Natural killer cell (primary cell): ENCODE measurements around the gene ARID4B. TPM values are rescaled to one million over a fixed set of nuclear protein-coding genes. Genes with fewer than 3 reads are reported as not detected.
A peak's percentile ranks its signal among the peaks of the same experiment; 100 is the strongest.

Experiments used
- ATAC-seq, 3 donors: fragments of 150-1000 bp in 2 of 3; fragments of 200-7000 bp in 1 of 3; cut with Tn5 transposase; 1 replicate in 1 of 3; 2 replicates in 2 of 3; pipeline ENCODE4 v1.10.0; 2021; ENCODE audit warnings: mild to moderate bottlenecking in 2 of 3, moderate library complexity in 2 of 3
- DNase-seq, 2 donors: peaks; one replicate each; pipeline versions ENCODE4 v3.0.0 to v3.0.0-alpha.2; 2013 to 2021; ENCODE audit warnings: mixed read lengths in 1 of 2
- H3K27ac ChIP-seq: one replicate; pipeline ENCODE4 v1.5.1; 2013; ENCODE audit warnings: mild to moderate bottlenecking, low read length
- H3K27me3 ChIP-seq: one replicate; pipeline ENCODE4 v1.6.1; 2013; ENCODE audit warnings: low read length; ENCODE audit not compliant: control insufficient read depth, insufficient read depth
- H3K36me3 ChIP-seq: one replicate; pipeline ENCODE4 v1.6.1; 2013; ENCODE audit warnings: low read length; ENCODE audit not compliant: control insufficient read depth, insufficient read depth
- H3K4me1 ChIP-seq: one replicate; pipeline ENCODE4 v1.6.1; 2013; ENCODE audit warnings: low read length; ENCODE audit not compliant: control insufficient read depth, insufficient read depth
- H3K4me3 ChIP-seq: one replicate; pipeline ENCODE4 v1.5.1; 2013; ENCODE audit warnings: low read length
- H3K9me3 ChIP-seq: one replicate; pipeline ENCODE4 v1.6.1; 2013; ENCODE audit warnings: low read length; ENCODE audit not compliant: control insufficient read depth, insufficient read depth
- H3K27ac Mint-ChIP-seq, 2 donors: one replicate each; pipeline ENCODE4 v1.8.0; 2022; ENCODE audit warnings: mild to moderate bottlenecking in 2 of 2, mixed read lengths in 2 of 2, moderate library complexity in 1 of 2
- H3K27me3 Mint-ChIP-seq, 2 donors: one replicate each; pipeline ENCODE4 v1.8.0; 2022; ENCODE audit warnings: low read depth in 2 of 2, mixed read lengths in 2 of 2
- H3K36me3 Mint-ChIP-seq: one replicate; pipeline ENCODE4 v1.8.0; 2022; ENCODE audit warnings: mixed read lengths
- H3K4me1 Mint-ChIP-seq, 2 donors: one replicate each; pipeline ENCODE4 v1.8.0; 2022; ENCODE audit warnings: mixed read lengths in 2 of 2
- H3K4me3 Mint-ChIP-seq: one replicate; pipeline ENCODE4 v1.8.0; 2022; ENCODE audit warnings: mild to moderate bottlenecking, moderate library complexity, mixed read lengths
- H3K9me3 Mint-ChIP-seq, 2 donors: one replicate each; pipeline ENCODE4 v1.8.0; 2022; ENCODE audit warnings: mixed read lengths in 2 of 2
- WGBS: methylation state at CpG from one replicate; pipeline ENCODE4 v1.1.7; 2013; ENCODE audit warnings: missing lambda C conversion rate; ENCODE audit not compliant: insufficient coverage; 5-methylcytosine and 5-hydroxymethylcytosine counted together
- intact Hi-C: fragments of 100-400 bp; cut with micrococcal nuclease; formaldehyde crosslinking; loops from one replicate; pipeline ENCODE4 v1.14.2; 2022
- total RNA-seq, 4 donors: library from RNA; stranded (reverse); fragments of 120-200 nt in 1 of 4; gene quantifications; one replicate each; pipeline versions ENCODE4 v1.2.3 to v1.2.4, GENCODE V29; 2013 to 2022
- TF ChIP-seq, protein P1 (sequence below): fragments of 200-600 bp; IDR thresholded peaks from one replicate; pipeline ENCODE4 v1.8.0; 2022; ENCODE audit warnings: antibody characterized with exemption

The ARID4B gene
- total RNA-seq, 3 donors from 2014 or later (not counting 1 experiment from before 2014, with no cell fraction given) = 161 to 189 (median 178) TPM

DNA sequence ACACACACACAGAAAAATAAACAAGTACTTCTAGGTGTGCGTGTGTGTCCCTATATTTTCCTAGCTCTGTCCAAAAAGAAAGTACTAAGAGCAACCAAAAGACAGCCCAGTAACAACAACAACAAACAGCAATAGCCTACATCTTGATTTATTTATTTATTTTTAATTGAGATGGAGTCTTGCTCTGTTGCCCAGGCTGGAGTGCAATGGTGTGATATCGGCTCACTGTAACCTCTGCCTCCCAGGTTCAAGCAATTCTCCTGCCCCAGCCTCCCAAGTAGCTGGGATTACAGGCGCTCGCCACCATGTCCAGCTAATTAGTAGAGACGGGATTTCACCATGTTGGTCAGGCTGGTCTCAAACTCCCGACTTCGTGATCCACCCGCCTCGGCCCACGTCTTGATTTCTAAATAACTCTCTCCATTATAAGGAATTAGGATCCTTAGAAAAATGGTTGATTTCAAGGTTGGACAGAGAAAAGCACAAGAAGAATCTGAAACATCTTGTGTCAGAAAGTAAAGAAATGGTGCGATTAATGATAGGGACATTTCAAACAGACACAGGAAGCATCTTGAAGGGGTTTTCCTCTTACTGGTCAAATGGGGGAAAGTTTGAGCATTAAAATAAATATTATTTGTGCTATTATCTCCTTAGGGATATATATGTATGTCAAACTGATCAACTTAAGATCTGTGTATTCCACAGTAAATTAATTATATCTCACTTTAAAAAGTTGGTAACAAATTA lies 59.4 kb downstream of the ARID4B start:
- DNase-seq (no peak), ATAC-seq (no peak)
- Histone ChIP-seq H3K27ac (no peak overlapping the region), H3K4me1 (peaks cover 32% of the 10 kb centered on the region), H3K4me3 (no peak overlapping the region), H3K9me3 (no peaks in the 10 kb centered on the region), H3K27me3 (no peaks in the 10 kb centered on the region), H3K36me3 (no peaks in the 10 kb centered on the region)
- TF ChIP-seq, protein P1, sequence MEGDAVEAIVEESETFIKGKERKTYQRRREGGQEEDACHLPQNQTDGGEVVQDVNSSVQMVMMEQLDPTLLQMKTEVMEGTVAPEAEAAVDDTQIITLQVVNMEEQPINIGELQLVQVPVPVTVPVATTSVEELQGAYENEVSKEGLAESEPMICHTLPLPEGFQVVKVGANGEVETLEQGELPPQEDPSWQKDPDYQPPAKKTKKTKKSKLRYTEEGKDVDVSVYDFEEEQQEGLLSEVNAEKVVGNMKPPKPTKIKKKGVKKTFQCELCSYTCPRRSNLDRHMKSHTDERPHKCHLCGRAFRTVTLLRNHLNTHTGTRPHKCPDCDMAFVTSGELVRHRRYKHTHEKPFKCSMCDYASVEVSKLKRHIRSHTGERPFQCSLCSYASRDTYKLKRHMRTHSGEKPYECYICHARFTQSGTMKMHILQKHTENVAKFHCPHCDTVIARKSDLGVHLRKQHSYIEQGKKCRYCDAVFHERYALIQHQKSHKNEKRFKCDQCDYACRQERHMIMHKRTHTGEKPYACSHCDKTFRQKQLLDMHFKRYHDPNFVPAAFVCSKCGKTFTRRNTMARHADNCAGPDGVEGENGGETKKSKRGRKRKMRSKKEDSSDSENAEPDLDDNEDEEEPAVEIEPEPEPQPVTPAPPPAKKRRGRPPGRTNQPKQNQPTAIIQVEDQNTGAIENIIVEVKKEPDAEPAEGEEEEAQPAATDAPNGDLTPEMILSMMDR = no peak
- no peaks in the 10 kb centered on the region for H3K9me3 Mint-ChIP-seq
- no peaks in the 10 kb centered on the region for H3K36me3 Mint-ChIP-seq
- intact Hi-C loops = no loop called here
- 89% methylated on average over 6 of the region's 11 CpGs for WGBS
- peaks cover 66 to 81% of the 10 kb centered on the region in 2 donors for H3K4me1 Mint-ChIP-seq
- peak overlapping the region; percentile 35 to 67 for H3K27ac Mint-ChIP-seq
- H3K4me3 Mint-ChIP-seq = no peak overlapping the region
- no peaks in the 10 kb centered on the region for H3K27me3 Mint-ChIP-seq

DNA sequence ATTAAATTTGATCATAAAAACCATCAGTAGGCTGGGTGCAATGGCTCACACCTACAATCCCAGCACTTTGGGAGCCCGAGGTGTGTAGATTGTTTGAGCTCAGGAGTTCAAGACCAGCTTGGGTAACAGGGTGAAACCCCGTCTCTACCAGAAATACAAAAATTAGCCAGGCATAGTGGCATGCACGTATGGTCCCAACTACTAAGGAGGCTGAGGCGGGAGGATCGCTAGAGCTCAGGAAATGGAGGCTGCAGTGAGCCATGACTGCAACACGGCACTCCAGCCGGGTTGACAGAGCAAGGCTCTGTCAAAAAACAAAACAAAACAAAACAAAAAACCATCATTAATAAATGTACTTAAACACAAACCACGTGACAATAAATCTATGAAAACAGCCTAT lies 61.0 kb downstream of the ARID4B start:
- Histone ChIP-seq H3K4me3 (no peak overlapping the region), H3K27ac (no peak overlapping the region), H3K4me1 (peaks cover 36% of the 10 kb centered on the region), H3K36me3 (no peaks in the 10 kb centered on the region), H3K9me3 (no peaks in the 10 kb centered on the region), H3K27me3 (no peaks in the 10 kb centered on the region)
- no peak overlapping the region for H3K4me3 Mint-ChIP-seq
- intact Hi-C loops = no loop called here
- H3K9me3 Mint-ChIP-seq = no peaks in the 10 kb centered on the region
- H3K4me1 Mint-ChIP-seq = peaks cover 73% of the 10 kb centered on the region in 2 donors
- WGBS = 98% methylated on average over 6 of the region's 8 CpGs
- H3K27ac Mint-ChIP-seq = peak overlapping the region; percentile 51 to 54
- TF ChIP-seq, protein P1 = no peak
- H3K36me3 Mint-ChIP-seq = no peaks in the 10 kb centered on the region
- no peak for ATAC-seq
- H3K27me3 Mint-ChIP-seq = no peaks in the 10 kb centered on the region
- no peak for DNase-seq

DNA sequence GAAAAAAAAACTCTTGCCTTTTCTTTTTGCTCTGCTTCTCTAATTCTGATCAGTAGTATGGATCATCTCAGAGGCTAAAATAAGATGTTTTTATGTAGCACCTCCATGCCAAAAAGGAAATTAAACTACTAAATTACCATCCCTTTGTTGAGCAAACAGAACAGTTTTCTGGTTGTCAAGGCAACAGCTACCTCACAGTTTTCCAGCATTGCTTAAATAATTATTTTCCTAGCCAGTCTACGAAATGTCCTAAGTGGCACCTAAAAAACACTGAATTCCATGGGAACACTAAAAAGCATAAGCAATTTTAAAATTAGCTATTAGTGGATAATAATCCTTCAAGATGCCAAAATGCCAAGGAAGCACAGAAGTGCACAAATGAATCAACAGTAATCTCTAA lies 61.7 kb downstream of the ARID4B start:
- Mint-ChIP-seq H3K27me3 (no peaks in the 10 kb centered on the region), H3K27ac (peak overlapping the region; percentile 54 to 58), H3K9me3 (no peaks in the 10 kb centered on the region), H3K36me3 (no peaks in the 10 kb centered on the region), H3K4me1 (peaks cover 77 to 80% of the 10 kb centered on the region in 2 donors), H3K4me3 (no peak overlapping the region)
- Histone ChIP-seq H3K4me1 (peaks cover 32% of the 10 kb centered on the region), H3K4me3 (no peak overlapping the region), H3K9me3 (no peaks in the 10 kb centered on the region), H3K27ac (no peak overlapping the region), H3K36me3 (no peaks in the 10 kb centered on the region), H3K27me3 (no peaks in the 10 kb centered on the region)
- intact Hi-C loops = no loop called here
- WGBS = 60% methylated on average over 1 of the region's 1 CpG
- no peak for ATAC-seq
- TF ChIP-seq, protein P1 = no peak
- no peak for DNase-seq

DNA sequence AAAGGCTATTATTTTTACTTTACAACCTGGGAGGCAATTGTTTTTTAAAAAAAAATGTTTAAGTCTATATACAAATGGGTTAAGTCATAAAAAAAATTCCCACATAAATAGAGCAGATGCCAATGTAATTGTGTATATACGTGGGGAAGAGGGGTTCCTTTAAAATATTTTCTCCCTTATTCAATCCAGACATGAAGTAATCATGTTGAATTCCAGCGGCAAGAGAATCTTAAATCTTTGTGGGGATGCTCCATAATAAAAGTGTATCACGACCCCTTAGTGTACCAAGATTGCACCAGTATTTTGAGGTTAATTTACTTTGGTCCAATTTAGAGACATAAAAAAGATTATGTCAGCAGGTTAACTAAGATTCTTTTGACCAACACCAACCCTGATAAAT lies 62.1 kb downstream of the ARID4B start:
- H3K9me3 ChIP-seq = no peaks in the 10 kb centered on the region
- no peak overlapping the region for H3K4me3 ChIP-seq
- H3K27ac ChIP-seq = no peak overlapping the region
- H3K36me3 ChIP-seq = no peaks in the 10 kb centered on the region
- peaks cover 79 to 81% of the 10 kb centered on the region in 2 donors for H3K4me1 Mint-ChIP-seq
- H3K4me3 Mint-ChIP-seq = peak overlapping the region; percentile 13
- peak overlapping the region; percentile 54 to 58 for H3K27ac Mint-ChIP-seq
- intact Hi-C loops = no loop called here
- ATAC-seq (no peak), DNase-seq (no peak)
- TF ChIP-seq, protein P1 = no peak
- no peaks in the 10 kb centered on the region for H3K36me3 Mint-ChIP-seq
- peaks cover 27% of the 10 kb centered on the region for H3K4me1 ChIP-seq
- H3K27me3 Mint-ChIP-seq = no peaks in the 10 kb centered on the region
- no peaks in the 10 kb centered on the region for H3K27me3 ChIP-seq
- no peaks in the 10 kb centered on the region for H3K9me3 Mint-ChIP-seq
- WGBS = 81% methylated on average over 2 of the region's 3 CpGs
